Neuron (in vitro differentiated cells): ENCODE data around the gene KDF1.

ENCODE experiments used
- H2AFZ ChIP-seq: one replicate; pipeline ENCODE4 v1.6.1; 2013; ENCODE audit warnings: low read depth, mild to moderate bottlenecking, inconsistent platforms, low read length, moderate library complexity
- H3K27me3 ChIP-seq: one replicate; pipeline ENCODE4 v1.6.1; 2013; ENCODE audit warnings: low read length; ENCODE audit not compliant: insufficient read depth
- H3K36me3 ChIP-seq: one replicate; pipeline ENCODE4 v1.6.1; 2013; ENCODE audit warnings: low read length; ENCODE audit not compliant: insufficient read depth
- H3K4me1 ChIP-seq: one replicate; pipeline ENCODE4 v1.6.1; 2013; ENCODE audit warnings: low read length; ENCODE audit not compliant: insufficient read depth
- H3K4me3 ChIP-seq: 2 replicates; pipeline ENCODE4 v1.5.1; 2013; ENCODE audit warnings: mild to moderate bottlenecking, low read length, moderate library complexity
- H3K9me3 ChIP-seq: one replicate; pipeline ENCODE4 v1.6.1; 2013; ENCODE audit warnings: low read length

KDF1 gene

DNA sequence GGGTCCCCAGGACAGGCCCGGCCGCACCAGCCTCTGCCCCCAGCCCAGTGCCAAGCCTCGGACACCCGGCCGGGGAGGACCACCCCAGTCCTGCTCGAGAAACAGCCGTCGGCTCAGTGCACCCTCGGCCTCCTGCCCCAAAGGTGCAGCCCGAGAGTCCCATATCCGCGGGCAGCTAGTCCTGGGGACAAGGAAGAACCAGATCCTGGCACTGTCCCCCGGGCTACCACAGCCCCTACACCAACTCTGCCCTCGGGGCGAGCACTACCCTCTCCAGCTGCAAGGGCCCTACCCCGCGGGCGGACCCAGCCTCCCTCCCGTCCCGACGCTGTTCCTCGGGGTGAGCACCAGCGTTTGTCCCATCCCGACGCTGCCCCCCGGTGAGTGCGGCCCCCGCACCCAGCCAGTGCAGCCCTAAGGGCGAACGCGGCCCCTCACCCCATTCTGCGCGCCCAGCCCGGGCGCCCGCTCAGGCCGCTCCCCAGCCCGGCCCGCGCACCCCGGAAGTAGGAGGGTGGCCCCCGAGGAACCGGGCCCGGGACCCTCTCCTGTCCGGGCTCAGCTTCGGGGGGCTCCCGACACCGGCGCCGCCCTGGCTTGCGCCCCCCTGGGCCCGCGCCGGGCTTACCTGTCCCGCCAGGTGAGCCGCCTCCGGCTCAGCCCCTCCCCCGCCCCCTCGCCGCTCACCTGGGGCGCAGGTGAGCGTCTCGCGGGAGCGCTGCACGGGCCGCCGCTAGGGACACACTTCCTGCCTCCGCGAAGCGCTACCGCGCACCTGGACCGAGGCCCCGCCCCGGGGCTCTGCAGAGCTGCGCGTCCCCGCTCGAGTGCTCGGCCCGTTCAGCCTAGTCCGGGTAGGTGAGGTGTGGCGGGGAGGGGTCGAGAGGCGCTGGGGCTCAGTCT is at the start of gene KDF1:
Gene KDF1 (minus strand): TSS at position 747 of the 903 bp plus-strand sequence. CDS start 8,088 bp downstream, outside the sequence.
- no peak within 1 kb of the TSS for H3K4me3 ChIP-seq
- peaks cover 3% of the 10 kb centered on the region for H3K4me1 ChIP-seq
- H3K27me3 ChIP-seq: peaks cover 66% of the 10 kb centered on the region
- no peak within 1 kb of the TSS for H2AFZ ChIP-seq
- no peaks in the 10 kb centered on the region for H3K36me3 ChIP-seq
- no peaks in the 10 kb centered on the region for H3K9me3 ChIP-seq

DNA sequence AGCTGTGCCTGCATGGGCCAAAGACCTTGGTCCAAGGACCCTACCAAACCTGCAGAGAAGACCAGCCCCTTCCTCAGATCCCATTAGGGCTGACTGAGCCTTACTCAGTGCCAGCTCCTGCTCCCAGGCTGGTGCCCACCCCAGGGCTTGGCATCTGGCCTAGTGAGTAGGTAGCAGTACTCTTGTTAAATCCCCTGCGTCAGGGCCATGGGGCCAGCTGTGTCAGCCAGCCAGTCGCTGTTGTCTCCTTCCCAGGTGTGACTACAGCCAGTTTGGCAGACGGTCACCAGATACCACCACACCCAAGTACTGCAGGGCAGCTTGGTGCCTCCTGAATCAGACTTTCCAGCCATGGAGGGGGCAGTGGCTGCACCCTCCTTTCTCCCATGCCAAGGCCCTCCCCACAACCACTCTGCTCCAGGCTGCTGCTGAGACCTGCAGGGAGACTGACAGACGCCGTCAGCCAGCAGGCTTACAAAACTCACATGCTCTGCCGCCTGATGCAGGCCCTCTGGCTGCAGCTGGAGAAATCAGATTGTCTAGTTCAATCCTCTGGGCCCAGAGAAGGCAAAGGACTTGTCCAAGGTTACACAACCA is 49.4 kb upstream of the KDF1 start:
- H3K36me3 ChIP-seq: no peaks in the 10 kb centered on the region
- H3K4me1 ChIP-seq: peaks cover 19% of the 10 kb centered on the region
- peaks cover 14% of the 10 kb centered on the region for H3K27me3 ChIP-seq
- no peak overlapping the region for H3K4me3 ChIP-seq
- H2AFZ ChIP-seq: no peak overlapping the region
- no peaks in the 10 kb centered on the region for H3K9me3 ChIP-seq

- H3K4me1 ChIP-seq: peaks cover 24% of the 10 kb centered on the region
- no peaks in the 10 kb centered on the region for H3K9me3 ChIP-seq
Measured at GRCh38 chr1:27007909-27008582, 47.8 kb upstream of the KDF1 start.

DNA sequence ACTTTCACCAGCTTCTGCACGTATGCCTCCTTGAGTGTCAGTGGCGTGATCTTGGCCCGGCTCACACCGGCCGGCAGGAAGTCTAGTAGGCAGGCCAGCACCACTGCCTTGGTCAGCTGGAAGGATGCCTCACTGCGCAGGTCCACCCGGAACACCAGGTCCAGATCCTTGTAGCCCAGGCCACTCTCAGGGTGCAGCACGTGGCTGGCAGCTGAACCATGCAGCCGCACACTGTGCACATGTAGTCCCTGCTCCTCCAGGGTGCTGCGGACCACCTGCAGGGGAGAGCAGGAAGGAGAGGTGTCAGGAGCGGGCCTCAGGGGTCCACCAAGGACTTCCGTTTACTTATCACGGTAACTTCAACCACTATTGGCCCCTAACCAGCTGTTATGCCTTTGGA is 46.4 kb upstream of the KDF1 start:
- Histone ChIP-seq H3K36me3 (no peaks in the 10 kb centered on the region), H3K4me1 (peaks cover 28% of the 10 kb centered on the region), H2AFZ (no peak overlapping the region), H3K4me3 (no peak overlapping the region), H3K27me3 (peaks cover 8% of the 10 kb centered on the region), H3K9me3 (no peaks in the 10 kb centered on the region)

More at GRCh38 chr1:27007909-27008582, 47.8 kb upstream of the KDF1 start:
- Histone ChIP-seq H2AFZ (no peak overlapping the region), H3K27me3 (peaks cover 14% of the 10 kb centered on the region), H3K36me3 (no peaks in the 10 kb centered on the region), H3K4me3 (no peak overlapping the region)

DNA sequence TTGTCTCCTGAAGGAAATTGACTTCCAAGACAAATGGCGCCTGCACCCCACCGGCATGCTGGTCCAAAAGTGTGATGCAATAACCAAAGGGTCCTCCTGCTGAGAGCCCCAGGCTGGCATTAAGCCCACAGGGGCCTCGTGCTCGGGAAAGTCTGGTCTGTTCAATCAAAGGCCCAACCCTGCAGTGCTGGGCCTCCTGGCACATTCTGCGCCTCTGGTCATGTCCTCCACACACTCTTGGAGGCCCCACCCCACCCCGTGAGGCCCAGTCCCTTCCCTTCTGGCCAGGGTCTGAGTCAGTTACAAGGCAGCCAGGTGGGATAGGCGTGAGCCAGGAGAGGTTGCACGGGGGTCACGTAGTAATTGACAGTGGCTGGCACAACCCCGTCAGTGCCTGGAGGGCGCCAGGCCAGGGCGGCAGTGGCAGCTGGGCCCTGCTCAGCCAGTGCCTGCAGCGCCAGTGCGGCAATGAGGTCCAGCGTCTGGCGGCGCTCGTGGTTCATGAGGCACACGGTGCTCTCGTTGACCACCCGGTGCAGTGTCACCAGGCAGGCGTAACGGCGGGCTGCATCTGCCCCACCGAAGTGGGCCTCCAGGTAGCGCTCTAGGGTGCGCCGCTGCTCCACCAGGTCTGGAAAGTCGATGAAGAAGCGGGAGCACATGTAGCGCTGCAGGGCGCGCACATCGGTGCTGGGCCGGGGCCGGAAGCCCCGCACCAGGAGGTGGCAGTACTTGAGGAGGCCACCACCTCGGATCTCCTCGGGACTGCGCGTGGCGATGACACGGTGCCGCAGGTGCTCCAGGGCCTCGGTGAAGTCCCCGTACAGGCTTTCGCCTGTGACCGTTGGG is 45.6 kb upstream of the KDF1 start:
- peaks cover 30% of the 10 kb centered on the region for H3K4me1 ChIP-seq
- H3K27me3 ChIP-seq: peaks cover 4% of the 10 kb centered on the region
- no peaks in the 10 kb centered on the region for H3K9me3 ChIP-seq
- H3K4me3 ChIP-seq: no peak overlapping the region
- no peak overlapping the region for H2AFZ ChIP-seq
- no peaks in the 10 kb centered on the region for H3K36me3 ChIP-seq

DNA sequence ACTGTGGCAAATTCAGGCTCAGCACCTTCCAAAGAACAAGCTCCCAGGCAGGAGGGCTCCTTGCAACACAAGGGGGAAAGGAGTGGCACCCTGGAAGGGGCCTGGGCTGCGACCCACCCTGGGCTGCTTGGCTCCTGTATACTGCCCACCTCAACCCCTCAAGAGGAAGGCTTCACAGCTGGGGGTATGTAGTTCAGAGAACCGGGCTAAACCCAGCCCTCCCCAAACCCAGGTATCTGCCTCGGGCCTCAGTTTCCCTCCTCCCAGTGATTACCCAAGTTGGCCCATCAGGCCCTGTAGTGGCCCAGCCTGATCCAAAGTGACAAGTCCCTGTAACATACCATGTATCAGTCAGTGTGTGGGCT is 44.9 kb upstream of the KDF1 start:
- Histone ChIP-seq H3K36me3 (no peaks in the 10 kb centered on the region), H3K9me3 (no peaks in the 10 kb centered on the region), H3K4me3 (no peak overlapping the region), H3K4me1 (peaks cover 31% of the 10 kb centered on the region), H2AFZ (no peak overlapping the region), H3K27me3 (no peaks in the 10 kb centered on the region)

GRCh38 chr1:27004471-27005165 is 44.4 kb upstream of the KDF1 start:
- Histone ChIP-seq H3K27me3 (no peaks in the 10 kb centered on the region), H3K4me1 (peaks cover 37% of the 10 kb centered on the region), H3K4me3 (no peak overlapping the region), H2AFZ (no peak overlapping the region), H3K36me3 (no peaks in the 10 kb centered on the region), H3K9me3 (no peaks in the 10 kb centered on the region)

GRCh38 chr1:27003745-27004470 is 43.6 kb upstream of the KDF1 start:
- Histone ChIP-seq H3K36me3 (no peaks in the 10 kb centered on the region), H3K4me3 (no peak overlapping the region), H2AFZ (no peak overlapping the region), H3K4me1 (peaks cover 41% of the 10 kb centered on the region), H3K27me3 (no peaks in the 10 kb centered on the region), H3K9me3 (no peaks in the 10 kb centered on the region)

GRCh38 chr1:27001570-27002360 is 41.5 kb upstream of the KDF1 start:
- Histone ChIP-seq H3K9me3 (no peaks in the 10 kb centered on the region), H3K27me3 (no peaks in the 10 kb centered on the region), H3K36me3 (no peaks in the 10 kb centered on the region), H3K4me1 (peaks cover 41% of the 10 kb centered on the region), H3K4me3 (no peak overlapping the region), H2AFZ (no peak overlapping the region)

- Histone ChIP-seq H3K9me3 (no peaks in the 10 kb centered on the region), H3K27me3 (peaks cover under 1% of the 10 kb centered on the region), H2AFZ (no peak overlapping the region), H3K4me1 (peaks cover 41% of the 10 kb centered on the region), H3K4me3 (no peak overlapping the region), H3K36me3 (no peaks in the 10 kb centered on the region)
Measured at GRCh38 chr1:27000817-27001460, 40.7 kb upstream of the KDF1 start.
